NCI-H146 (cell line): ENCODE data around the gene PRKG1.

Source experiments
- DNase-seq: peaks from one replicate; lab custom pipeline; 2025; lab: John Stamatoyannopoulos, UW

PRKG1 gene

DNA sequence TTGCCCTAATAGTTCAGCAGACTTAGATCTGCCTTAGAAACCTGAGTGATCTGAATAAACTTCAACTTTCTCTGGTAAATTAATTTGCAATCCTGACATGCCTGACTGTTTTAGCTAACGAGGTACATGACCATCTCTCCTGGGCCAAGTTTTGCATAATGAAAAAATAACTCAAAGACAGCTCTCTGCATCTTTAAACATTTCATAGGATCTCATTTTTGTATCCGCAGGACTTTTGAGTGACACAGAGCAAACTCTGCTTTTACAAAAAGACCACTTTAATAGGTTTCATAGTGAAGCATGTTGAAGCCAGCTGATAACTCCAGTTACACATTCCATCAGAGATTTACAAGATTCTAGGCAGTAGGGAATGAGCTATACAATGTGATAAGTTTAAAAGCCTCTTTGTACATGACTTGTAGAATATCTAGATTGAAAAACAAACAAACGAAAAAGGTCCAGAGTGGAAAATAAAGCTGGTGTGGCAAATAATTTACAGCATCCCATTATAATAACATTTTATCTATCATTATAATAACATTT lies 2.1 kb downstream of the PRKG1 start:
- no peak for DNase-seq

DNA sequence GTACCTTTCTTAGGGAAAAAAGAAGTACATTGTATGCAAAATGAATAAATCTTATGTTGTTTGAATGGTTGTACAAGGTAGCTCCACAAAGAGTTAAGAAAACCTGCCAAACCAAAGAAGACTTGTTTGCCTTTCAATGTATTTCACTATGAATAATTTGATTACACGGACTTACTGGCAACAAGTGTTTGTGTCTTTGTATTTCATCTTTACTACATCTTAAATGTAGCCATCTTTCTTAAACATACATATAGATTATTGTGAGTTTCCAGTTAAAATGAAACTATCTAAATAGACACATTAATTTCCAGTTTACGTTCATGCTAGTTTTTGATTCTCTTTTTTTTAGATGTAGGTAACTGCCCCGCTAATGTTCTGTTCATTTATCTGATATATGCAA lies 2.8 kb downstream of the PRKG1 start:
- no peak for DNase-seq

DNA sequence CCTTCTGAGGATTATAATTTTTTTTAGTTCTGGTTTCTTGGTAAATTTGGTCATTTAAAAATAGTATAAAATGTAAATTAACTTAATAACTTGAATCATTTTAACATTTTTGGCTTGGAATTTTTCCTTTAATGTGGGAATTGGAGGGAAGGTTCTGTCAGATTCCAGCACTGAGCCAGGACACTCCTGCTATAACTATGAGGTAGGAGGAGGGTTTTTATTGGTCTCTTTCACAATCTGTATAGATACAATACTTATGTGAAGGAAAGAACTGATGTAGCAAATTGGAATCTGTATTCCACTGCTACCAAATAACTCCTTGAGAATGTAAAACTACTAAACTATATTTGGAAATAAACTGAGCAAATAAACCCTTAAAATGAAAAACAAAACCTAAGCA lies 3.2 kb downstream of the PRKG1 start:
- DNase-seq: no peak

DNA sequence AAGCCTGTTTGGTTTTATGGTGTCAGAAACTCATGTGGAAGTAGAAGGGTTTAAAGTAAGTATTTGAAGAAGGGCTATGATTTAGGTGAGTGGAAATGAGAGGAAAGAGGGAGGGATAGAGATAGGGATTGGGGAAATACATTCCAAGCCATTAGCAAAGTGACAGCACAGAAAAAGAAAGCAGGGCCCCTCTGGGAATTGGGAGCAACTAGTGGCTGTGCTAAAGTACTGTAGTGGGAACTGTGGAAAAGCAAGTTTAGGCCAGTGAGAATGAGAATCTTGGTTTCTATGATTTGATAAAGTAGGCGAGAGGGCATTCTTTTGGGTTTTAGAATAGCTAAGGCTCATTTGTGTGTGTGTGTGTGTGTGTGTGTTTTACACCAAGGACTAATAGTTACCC lies 5.0 kb downstream of the PRKG1 start:
- DNase-seq: no peak

DNA sequence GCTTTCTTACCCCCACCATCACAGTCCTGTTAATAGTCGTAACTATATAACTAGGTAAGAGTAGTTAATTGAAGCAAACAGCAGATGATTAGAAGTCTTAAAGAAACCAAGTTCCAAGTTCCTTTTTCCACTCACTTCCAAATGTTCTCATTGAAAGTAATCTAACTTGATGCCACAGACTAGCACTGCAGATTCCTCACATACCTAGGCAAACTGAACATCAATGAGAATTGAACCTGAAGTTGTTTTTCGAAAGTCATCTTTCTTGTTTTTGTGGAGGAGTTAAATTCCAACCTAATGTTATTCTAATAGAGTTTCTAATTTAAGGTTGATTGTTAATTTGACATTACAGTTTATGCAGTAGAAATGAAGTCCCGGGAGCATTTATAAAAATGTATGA lies 5.5 kb downstream of the PRKG1 start:
- no peak for DNase-seq

DNA sequence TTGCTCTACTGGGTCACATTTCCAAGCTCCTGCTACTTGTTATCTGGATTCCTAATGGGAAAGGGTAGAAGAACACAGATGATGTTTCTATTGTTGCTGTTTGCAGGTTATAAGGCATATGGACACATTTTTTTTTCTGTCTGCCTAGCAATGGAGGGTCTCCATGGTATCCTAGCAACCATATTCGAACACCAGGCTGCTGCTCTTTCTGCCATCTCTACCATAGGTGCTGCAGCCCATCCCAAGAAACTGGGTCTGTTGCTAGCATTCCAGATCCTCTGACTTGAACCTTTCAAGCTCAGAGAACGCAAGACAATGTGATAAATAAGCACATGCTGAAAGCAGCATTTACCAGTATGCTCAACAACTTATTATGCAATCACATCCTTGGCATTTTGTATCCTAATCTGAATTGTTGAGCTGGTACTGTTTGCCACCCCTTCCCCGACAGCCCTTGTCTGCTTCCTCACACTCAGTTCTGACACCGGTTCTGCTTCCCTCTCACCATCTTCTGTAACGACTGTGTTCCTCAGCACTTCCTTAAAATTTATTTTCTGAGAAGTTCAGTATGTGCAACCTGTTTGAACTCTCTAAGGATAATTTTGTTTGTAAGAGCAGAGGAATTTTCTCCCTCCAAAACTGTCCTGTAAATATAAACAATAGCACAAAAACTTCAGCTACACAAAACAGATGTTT lies 6.2 kb downstream of the PRKG1 start:
- no peak for DNase-seq

DNA sequence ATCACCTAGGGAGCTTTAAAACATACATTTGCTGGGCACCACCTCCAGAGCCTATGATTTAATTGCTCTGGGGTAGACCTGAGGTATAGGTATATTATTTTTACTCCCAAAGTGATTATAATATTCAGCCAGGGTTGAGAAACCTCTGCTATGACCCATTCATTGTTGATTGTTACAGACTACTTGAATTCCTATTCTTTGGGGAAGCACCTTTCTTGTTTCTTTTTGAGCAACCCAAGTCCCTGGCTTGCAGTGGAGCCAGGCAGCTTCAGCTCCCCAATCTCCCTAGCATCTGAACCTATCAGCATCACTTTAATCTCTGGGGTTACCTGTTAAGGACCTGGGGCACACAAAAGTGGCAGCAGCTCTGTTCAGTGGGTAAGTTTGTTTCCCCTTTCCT lies 8.6 kb downstream of the PRKG1 start:
- DNase-seq: no peak

DNA sequence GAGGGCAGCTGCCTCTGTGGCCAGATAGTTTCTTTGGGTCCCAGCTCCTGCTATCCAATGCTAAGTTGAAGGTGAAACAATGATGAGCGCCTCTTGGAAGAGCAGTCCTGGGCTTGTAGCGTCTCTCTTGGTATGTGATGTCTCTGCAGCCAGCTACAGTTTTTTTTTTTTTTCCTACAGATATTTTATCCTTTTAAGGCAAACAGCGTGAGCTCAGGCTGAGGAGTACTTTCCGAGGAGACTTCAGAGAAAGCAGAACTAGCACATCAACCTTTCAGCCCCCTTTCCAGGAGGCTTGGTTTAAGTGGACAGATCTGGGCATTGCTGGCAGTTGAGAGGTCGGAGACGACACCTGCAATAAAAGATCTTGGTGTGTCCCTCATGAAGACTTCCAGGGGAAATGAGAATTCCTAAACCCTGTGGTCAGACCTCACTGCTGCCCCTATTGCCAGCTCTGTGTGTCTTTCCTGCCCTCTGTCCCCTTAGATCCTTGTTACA lies 9.1 kb downstream of the PRKG1 start:
- DNase-seq: no peak

DNA sequence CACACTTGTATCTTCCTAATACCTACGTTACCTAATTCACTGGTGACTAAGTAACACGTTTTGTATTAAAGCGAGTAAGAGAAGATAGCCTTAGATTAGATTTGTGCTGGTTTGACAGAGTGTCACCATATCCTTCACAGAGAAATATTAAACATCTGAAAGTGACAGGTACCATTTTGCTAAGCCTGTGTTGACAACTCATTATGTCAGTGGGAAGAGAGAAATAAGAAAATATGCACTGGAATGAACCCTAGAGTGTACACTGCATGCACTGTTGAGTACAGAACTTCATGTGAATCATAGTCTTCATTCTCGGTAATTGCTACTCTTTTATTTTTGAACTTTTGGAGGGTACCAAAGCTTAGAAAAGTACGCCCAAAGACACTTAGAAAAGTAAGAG lies 10.9 kb downstream of the PRKG1 start:
- no peak for DNase-seq

DNA sequence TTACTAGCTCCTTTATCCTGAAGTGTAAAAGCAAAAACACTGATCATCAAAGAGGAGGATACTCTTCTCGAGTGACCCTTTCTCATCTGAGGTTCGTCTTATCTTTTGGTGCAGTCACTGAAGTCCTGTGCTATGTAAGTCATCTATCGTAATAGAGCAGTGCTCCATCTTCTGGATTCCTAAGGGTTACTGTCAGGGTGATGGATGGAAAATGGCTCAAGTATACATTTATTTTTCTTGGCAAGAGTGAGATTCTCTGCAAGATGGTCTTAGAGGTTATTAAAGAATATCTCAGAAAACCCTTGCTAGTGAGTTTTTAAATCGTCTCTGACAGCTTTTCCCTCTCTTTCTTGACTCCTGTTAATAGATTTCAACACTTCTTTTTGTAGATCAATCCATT lies 12.4 kb downstream of the PRKG1 start:
- DNase-seq: no peak

DNA sequence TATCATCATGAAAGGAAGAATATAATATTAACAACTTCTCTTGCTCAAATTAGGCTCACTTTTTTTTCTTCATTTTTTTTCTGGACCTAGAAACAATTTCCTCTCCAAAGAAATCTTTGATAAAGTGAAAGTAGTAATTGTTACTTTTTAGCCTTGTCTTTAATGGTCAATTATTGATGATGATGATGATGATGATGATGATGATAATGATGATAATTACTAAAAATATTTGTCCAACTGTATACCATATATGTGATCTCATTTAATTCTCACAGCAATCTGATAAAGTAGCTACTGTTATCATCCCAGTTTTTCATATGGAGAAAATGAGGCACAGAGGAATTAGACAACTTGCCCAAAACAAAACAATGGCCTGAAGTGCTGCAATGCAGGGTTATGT lies 12.8 kb downstream of the PRKG1 start:
- no peak for DNase-seq

DNA sequence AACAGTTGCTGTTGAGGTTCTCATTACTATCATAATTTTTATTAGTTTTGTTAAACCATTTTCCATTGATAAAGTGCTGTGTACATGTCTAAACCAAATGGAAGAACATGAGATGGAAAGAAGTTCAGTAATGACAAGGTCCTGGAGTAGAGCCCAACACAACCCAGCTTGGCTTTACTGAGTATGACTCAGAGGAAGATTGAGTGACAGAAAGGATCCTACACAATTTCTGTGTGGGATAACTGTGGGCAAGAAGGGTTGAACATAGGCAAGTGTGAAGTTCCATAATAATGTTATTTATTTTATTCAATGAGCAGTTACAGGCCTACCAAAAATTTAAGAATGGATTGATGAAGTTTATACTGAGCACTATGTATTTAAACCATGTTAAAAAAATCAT lies 15.9 kb downstream of the PRKG1 start:
- no peak for DNase-seq

DNA sequence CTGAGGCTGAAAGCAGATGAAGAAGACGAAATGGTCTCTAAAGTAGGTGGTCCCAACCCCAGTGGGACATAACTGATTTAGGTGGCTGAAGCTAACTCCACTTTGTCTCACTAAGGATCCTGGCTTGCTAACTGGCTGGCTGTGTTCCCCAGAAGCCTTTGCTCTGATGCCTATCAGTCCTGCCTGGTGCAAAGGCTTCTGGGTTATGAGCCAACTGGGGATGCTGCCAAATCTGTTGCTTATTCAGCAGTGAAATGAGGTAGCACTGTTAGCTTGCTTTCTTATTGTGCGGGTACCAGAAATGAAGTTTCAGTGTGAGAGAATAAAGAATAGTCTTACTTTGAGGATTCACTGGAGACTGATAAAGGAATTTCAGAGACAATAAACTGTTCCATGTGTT lies 18.1 kb downstream of the PRKG1 start:
- DNase-seq: no peak

DNA sequence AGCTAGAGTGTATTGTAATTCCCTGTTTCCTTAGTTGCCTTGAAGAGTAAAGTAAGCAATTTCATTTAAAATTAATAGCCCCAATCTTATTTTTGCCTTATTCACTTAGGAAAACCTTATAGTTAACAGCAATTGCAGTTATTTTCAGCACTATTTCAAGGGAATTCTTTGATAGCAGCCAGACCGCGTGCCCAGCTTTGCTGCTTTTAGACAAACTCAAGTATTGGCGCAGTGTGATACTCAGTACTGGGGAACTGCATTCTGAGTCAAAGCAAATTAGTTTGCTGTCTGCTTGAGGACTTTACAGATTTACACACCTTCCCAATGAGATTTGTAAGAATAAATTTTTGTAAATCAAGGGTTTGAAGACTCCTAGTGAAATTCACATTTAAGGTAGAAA lies 21.2 kb downstream of the PRKG1 start:
- no peak for DNase-seq

DNA sequence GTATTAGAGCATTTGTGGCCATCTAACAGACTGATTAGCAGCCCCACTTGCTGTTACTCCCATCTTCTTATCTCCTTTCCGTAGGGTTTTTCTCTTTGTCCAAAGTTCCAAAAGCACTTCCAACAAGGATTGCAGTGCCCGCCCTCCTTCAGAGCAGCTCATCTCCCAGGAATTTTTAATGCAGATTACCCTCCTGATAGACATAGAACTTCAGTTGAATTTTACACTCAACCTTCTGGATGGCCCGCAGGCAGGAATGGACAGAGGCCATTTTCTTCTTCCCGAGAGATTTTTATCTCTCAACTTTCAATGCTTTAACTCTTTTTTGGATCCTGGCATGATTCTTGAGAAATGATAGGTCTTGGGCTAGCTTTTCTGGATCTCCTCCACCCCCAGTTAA lies 23.3 kb downstream of the PRKG1 start:
- DNase-seq: no peak

DNA sequence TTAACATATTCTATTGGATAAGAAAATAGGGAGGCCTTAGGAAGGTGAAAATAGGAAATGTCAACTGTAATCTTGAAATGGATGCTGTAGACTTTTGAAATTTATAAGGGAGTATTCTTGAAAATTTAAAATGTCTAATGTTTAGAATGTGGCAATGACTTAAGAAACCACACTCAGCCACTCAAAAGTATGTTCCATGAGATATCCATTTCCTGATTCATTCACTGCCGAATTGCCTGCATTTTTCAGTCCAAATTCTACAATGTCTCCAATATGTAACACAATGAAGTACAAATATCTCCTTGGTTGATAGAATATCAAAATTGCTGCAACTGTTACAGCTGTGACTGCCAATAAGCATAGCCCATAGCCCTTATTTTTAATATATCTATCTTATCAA lies 25.9 kb downstream of the PRKG1 start:
- no peak for DNase-seq

DNA sequence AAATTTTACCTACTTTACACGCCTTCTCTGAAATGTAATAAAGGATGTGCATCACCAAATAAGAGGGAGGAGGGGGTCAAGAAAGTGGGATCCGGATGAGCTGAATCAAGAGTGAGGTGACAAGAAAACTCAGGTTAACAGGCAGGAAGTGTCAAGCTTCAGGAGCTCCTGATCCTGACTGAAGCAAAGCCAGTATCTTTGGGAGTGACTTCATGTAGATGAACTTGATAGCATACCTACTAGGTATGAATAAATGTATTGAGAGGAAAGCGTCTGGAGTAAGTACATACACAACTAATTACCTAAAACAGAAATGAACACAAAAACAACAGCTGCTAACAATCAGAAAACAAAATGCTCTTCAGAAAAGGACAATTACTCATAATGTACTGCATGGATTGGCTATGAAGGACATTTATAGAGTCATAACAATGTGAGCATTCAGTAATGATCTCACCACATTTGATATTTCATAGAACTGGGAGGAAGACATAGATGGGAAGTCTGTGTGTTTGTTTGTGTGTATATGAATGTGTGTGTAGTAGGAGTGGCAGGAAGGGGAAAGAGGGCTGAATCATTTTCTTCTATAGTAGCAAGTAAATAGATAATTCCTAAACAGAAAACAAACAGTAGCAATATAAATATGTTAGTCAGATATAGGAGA lies 29.4 kb downstream of the PRKG1 start:
- no peak for DNase-seq

DNA sequence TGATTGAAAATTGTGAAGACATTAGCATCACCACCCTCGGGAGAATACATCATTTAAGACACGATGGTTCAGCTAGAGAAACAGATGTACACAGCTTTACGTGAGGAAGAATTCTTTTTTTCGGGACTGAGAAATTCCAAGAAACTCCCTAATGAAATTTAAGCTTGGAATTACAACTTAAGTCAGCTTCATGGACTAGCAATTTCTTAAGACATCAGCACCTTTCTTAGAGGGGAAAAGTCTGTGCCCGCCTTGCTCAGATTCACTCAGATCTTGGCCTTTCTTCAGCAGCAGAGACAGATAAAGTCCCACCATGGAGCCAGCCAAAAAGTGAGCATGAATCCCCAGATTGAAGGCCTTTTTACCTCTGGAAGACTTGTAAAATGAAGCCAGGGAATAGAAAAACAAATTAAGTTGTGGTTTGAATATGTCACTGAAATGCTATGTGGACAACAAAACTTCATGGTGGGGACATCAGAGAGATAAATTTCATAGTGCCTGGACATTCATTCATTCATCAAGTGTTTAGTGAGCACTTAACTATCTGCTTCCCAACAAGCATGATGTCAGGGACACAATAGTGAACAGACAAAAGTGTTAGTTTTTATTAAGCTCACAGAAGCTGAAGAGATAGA lies 32.1 kb downstream of the PRKG1 start:
- no peak for DNase-seq

DNA sequence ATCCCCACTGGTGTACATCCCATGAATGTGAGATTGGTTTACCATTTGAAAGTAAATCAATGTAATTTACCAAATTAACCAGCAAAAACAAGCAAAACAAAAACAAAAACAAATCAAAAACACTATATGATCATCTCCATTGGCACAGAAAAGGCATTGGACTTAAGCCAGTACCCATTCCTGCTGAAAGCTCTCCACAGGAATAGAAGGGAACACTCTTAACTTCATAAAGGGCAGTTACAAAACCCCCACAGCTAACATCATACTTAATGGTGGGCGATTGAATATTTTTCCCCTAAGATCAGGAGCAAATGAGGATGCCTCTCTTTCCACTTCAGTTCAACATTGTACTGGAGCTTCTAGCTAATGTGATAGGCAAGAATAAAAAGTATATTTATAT lies 34.1 kb downstream of the PRKG1 start:
- no peak for DNase-seq

DNA sequence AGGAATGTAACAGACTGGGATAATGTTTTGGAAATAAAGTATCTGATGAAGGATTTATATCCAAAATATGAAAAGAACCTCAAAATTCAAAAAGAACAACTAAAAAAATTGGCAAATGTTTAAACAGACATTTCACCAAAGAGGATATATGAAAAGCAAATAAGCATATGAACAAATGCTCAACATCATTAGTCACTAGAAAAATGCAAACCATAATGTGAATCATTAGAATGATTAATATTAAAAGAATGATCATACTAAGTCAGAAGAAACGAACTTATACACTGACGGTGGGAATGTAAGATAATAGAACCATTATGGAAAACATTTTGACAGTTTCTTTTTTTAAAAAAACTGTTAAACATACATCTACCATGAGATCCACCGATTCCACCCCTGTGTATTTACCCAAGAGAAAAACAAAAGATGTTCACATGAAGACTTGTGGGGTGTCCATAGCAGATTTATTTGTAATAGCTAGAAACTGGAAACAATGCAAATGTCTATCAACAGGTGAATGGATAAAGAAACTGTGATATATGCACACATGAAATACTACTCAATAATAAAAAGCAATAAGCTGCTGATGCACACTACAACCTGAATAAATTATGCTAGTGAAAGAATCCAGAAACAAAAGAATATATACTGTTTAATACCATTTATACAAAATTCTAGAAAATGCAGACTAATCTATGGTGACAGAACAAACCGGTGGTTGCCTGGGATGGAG lies 35.7 kb downstream of the PRKG1 start:
- no peak for DNase-seq

DNA sequence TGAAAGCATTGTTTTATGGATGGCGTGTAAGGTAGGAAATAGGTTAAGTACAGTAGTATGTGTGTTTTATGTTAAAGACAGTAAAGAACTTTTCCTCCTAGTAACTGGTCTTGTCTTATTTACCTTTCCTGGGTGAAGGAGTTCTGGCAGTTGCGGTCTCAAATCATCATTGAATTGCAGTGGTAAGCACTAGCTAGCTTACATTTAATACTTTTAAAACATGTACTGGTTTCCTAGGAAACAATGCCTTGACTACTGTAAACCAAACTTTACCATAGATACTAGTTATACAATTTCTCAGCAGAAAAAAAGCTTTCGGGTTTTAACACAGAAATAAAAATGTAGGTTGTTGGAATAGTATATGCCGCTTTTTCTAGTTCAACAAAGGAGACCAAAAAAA lies 37.7 kb downstream of the PRKG1 start:
- no peak for DNase-seq

DNA sequence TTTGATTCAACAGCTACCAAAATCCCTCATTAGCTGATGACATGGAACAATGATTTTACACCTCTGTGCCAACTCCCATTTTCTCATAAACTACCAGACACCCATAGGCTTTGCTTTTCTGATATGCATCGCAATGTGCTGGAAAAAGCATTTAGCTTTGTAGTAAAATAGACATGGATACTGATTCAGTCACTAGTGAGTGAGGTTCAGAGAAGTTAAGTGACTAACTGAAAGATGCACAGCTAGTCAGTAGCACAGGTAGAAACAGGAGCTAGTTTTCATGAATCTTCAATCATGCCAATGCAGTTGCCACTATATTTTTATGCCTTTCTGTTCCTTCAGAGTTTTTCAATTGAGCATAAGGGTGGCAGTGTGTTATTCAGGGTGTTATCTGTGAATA lies 38.7 kb downstream of the PRKG1 start:
- no peak for DNase-seq
